NT2/D1 (cell line): ENCODE measurements around the gene SLC35E2B.
A peak's percentile ranks its signal among the peaks of the same experiment; 100 is the strongest.

Source experiments
- DNase-seq: peaks from one replicate; pipeline ENCODE4 v3.0.0-alpha.2; 2011; ENCODE audit warnings: low read depth, low spot score
- H3K27me3 ChIP-seq: 2 replicates; pipeline ENCODE4 v1.6.0; 2011; ENCODE audit warnings: mild to moderate bottlenecking; ENCODE audit not compliant: insufficient read length, insufficient read depth
- H3K36me3 ChIP-seq: 2 replicates; pipeline ENCODE4 v1.6.1; 2011; ENCODE audit warnings: mild to moderate bottlenecking, low read length, mixed read lengths; ENCODE audit not compliant: insufficient read depth, insufficient read length
- H3K4me1 ChIP-seq: 2 replicates; pipeline ENCODE4 v1.5.1; 2011; ENCODE audit not compliant: insufficient read depth, insufficient read length
- H3K4me3 ChIP-seq: 2 replicates; pipeline ENCODE4 v1.5.1; 2011; ENCODE audit warnings: low read depth; ENCODE audit not compliant: insufficient read length
- H3K9ac ChIP-seq: 2 replicates; pipeline ENCODE4 v1.6.0; 2011; ENCODE audit warnings: low read depth; ENCODE audit not compliant: insufficient read length
- H3K9me3 ChIP-seq: 2 replicates; pipeline ENCODE4 v1.5.1; 2011; ENCODE audit warnings: mild to moderate bottlenecking, low read length; ENCODE audit not compliant: insufficient read depth
- SUZ12 ChIP-seq: IDR thresholded peaks from 2 replicates; pipeline ENCODE4 v1.6.1; 2011; ENCODE audit not compliant: insufficient read length, insufficient read depth; ENCODE audit errors: extremely low read depth
- YY1 ChIP-seq: IDR thresholded peaks from 2 replicates; pipeline ENCODE4 v1.6.1; 2011; ENCODE audit not compliant: insufficient read length, insufficient read depth
- ZNF274 ChIP-seq: IDR thresholded peaks from 2 replicates; pipeline ENCODE4 v1.6.1; 2011; ENCODE audit warnings: mild to moderate bottlenecking, low read depth, low read length

The SLC35E2B gene

DNA sequence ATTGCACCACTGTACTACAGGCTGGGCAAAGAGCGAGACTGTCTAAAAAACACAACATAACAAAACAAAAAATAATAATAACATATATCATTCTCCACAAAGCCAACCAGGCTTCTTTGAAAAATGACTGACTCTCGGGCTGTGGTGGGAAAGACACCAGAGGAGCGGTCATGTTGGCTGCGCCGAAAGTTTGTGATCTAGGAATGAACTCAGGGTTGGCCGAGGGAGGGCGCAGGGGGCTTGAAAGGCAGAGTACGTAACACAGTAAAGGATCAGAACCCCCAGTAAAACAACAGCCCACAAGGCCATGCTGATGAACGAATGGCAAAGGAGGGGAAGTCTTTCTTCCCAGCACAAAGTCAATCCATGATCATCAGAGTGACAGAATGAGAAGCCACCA is 4.7 kb downstream of the SLC35E2B start:
- H3K27me3 ChIP-seq = no peaks in the 10 kb centered on the region
- DNase-seq = no peak
- no peak for TF ChIP-seq ZNF274
- TF ChIP-seq YY1 = no peak
- TF ChIP-seq SUZ12 = no peak
- H3K4me1 ChIP-seq = peaks cover 5% of the 10 kb centered on the region
- H3K9ac ChIP-seq = no peak overlapping the region
- H3K36me3 ChIP-seq = peaks cover 8% of the 10 kb centered on the region
- no peak overlapping the region for H3K4me3 ChIP-seq
- H3K9me3 ChIP-seq = no peaks in the 10 kb centered on the region

DNA sequence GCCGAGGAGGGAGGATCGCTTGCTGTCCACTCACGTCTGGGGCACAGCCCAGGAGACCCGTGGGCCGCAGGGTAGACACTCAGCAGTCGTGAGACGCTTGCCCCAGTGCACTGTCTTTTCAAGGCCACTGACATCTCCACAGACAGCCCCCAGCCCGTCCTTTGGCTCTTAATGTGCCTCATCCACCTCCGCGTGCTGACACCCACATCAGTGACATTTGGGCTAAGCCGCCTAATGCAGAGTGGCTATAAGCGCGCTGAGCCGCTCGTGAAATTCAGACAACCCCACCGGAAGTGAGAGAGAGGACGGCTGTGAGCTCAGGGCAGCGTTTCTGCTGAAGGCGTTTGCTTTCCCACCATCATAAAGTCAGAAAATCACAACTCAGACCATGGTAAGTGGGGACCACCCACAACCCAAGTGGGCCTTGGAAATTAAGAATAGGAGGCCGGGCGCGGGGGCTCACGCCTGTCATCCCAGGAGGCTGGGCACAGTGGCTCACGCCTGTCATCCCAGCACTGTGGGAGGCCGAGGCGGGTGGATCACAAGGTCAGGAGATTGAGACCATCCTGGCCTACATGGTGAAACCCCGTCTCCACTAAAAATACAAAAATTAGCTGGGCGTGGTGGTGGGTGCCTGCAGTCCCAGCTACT is 8.4 kb downstream of the SLC35E2B start:
- Histone ChIP-seq H3K27me3 (no peaks in the 10 kb centered on the region), H3K4me1 (peaks cover 9% of the 10 kb centered on the region), H3K4me3 (no peak overlapping the region), H3K9me3 (no peaks in the 10 kb centered on the region), H3K9ac (no peak overlapping the region), H3K36me3 (peaks cover 12% of the 10 kb centered on the region)
- no peak for TF ChIP-seq YY1
- no peak for TF ChIP-seq SUZ12
- TF ChIP-seq ZNF274 = no peak
- DNase-seq = no peak

- no peak for DNase-seq
- Histone ChIP-seq H3K36me3 (peaks cover 9% of the 10 kb centered on the region), H3K27me3 (no peaks in the 10 kb centered on the region), H3K9ac (no peak overlapping the region), H3K4me3 (no peak overlapping the region), H3K4me1 (peaks cover 14% of the 10 kb centered on the region), H3K9me3 (no peaks in the 10 kb centered on the region)
- TF ChIP-seq ZNF274 (no peak), SUZ12 (no peak), YY1 (no peak)
Observed at GRCh38 chr1:1683104-1683905, 9.3 kb downstream of the SLC35E2B start.

DNA sequence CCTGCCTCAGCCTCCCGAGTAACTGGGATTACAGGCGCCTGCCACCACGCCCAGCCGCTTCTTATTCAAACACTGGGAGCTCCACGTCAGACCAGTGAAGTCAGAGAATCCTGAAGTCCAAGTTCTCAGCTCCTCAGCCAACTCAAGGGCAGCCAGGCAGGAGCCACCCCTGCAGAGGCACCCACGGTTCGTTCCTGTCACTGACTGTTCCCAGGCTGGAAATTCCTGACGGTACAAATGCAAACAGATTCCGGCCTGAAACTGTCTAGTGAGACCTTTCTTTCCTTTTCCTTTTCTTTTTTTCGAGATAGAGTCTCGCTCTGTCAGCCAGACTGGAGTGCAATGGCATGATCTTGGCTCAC is 11.7 kb downstream of the SLC35E2B start:
- H3K27me3 ChIP-seq = no peaks in the 10 kb centered on the region
- DNase-seq = no peak
- no peaks in the 10 kb centered on the region for H3K9me3 ChIP-seq
- peaks cover 17% of the 10 kb centered on the region for H3K4me1 ChIP-seq
- no peak for TF ChIP-seq ZNF274
- no peak for TF ChIP-seq SUZ12
- TF ChIP-seq YY1 = no peak
- peaks cover 9% of the 10 kb centered on the region for H3K36me3 ChIP-seq
- no peak overlapping the region for H3K9ac ChIP-seq
- H3K4me3 ChIP-seq = no peak overlapping the region

DNA sequence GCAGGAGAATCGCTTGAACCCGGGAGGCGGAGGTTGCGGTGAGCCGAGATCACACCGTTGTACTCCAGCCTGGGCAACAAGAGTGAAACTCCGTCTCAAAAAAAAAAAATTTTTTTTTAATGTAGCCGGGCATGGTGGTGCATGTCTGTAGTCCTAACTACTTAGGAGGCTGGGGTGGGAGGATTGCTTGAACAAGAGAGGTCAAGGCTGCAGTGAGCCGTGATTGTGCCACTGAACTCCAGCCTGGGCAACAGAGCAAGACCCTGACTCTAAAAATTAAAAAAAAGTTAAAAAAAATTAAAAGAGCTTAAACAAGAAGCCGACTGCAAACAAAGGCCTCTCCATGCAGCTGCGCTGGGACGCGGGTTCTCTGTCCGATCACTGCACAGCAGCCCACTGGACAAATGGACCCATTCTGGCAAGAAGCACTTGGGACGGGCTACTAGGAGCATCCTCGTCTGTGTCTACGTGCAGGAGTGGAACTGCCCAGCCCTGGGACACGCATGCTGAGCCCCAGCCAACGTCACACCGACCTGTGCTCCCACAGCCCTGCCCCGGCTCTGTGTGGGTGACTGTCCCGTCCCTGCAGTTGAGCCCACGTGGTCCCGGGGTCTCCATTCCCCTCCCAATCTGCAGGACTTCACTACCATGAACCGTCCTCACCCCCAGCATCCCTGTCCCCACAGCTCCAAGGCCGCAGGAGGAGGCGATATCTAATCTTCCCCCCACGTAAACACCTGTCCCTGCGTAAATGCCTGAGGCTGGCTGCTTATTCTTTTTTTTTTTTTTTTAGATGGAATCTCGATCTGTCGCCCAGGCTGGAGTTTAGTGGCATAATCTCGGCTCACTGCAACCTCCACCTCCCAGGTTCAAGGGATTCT is 12.3 kb downstream of the SLC35E2B start:
- H3K4me3 ChIP-seq = no peak overlapping the region
- no peaks in the 10 kb centered on the region for H3K9me3 ChIP-seq
- no peaks in the 10 kb centered on the region for H3K27me3 ChIP-seq
- TF ChIP-seq YY1 (no peak), ZNF274 (no peak), SUZ12 (no peak)
- H3K9ac ChIP-seq = no peak overlapping the region
- no peak for DNase-seq
- peaks cover 9% of the 10 kb centered on the region for H3K36me3 ChIP-seq
- peaks cover 17% of the 10 kb centered on the region for H3K4me1 ChIP-seq

DNA sequence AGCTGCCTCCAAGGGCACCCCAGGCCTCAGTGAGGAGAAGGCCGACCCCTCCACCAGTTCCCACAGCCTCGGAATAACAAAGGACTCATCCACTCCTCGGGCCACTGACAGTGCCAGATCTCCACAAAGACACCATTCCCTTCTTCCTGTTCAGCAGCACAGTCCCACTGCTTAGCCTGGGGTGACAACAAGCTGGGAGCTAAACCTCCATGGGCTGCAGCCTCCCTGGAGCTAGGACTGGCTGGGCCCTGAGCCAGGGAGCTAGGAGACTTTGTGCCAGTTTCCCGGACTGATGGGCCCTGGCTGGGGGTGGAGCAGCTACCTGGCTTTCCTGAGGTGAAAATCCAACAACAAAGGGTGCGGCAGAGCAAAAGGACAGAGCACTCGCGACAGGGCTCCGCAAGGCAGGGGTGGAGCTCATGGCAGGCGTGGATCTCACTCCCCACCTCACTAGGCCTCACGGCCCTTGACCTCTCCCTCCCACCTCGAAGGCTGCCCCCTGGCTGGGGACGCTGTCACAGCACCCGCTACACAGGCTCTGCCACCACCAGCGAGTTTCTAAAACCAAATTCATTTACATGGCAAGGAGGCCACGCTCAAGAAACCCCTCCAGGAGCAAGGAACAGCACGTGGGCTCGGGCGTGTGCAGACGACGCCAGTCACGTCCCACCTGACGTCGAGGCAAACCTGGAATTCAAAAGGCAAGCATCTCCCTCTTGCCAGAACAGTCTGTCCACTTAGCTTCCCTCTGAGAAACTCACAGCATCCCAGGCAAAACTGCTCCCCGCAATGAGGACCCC is 13.8 kb downstream of the SLC35E2B start:
- H3K4me3 ChIP-seq = no peak overlapping the region
- no peak for DNase-seq
- no peaks in the 10 kb centered on the region for H3K9me3 ChIP-seq
- no peaks in the 10 kb centered on the region for H3K27me3 ChIP-seq
- TF ChIP-seq SUZ12 = no peak
- peaks cover 13% of the 10 kb centered on the region for H3K4me1 ChIP-seq
- H3K36me3 ChIP-seq = peaks cover 9% of the 10 kb centered on the region
- H3K9ac ChIP-seq = peak overlapping the region; percentile 42
